ENCODE measurements around the gene SF3B3.
"Not testable (repeated sequence)": the region's sequence is repeated elsewhere in the genome, so short reads cannot be mapped to it uniquely, and the experiment has no call there.

The SF3B3 gene

DNA sequence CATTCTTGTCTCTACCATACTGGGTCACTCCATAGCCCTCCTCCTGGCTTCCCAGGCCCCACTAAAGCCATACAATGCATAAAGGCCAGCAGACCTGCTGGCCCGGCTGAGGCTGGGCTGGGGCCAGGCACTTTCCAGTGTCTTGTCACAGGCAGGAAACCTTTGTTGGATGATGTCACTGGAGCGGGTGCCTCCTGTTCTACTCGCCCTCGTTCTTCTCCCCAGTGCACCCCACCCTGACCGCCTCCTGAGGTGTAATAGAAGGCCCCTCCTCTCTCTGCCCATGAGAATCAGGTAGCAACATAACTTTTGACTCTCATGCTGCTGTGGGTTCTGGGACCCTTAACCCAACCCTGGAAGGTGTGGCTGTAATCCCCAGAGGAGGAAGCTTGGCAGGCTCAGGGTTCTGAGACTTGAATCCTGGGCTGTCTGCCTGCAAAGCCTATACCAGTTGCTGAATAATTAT lies 68.5 kb downstream of the SF3B3 start:
- DNase-seq = no peak

GRCh38 chr16:70593544-70593943 lies 69.9 kb downstream of the SF3B3 start:
- no peak for DNase-seq

- no peak for DNase-seq
Measured at GRCh38 chr16:70594569-70594968, 71.0 kb downstream of the SF3B3 start.

DNA sequence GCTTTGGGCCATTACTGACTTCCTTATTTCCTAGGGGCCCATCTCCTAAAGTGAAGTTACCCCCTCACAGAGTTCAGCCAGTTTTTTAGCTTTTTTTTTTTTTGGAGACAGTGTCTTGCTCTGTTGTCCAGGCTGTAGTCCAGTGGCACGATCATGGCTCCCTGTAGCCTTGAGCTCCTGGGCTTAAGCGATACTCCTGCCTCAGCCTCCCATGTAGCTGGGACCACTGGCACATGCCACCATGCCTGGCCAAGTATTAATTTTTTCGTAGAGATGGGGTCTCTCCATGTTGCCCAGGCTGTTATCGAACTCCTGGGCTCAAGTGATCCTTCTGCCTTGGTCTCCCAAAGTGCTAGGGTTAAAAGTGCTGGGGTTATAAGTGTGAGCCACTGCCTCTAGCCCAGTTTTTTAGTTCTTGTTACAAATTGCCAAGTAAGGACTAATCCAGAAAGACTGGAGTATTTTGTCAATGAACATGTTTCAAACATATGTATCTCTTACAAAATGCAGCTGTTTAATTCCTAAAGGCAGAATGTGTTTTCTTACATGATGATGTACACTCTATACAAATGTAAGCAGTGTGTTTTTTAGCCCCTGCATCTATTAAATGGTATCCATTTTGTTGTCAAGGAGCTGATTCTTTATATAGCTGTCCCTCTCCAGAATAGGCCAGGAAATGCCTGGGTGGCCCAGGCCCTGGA lies 73.7 kb downstream of the SF3B3 start:
- DNase-seq = no peak

DNA sequence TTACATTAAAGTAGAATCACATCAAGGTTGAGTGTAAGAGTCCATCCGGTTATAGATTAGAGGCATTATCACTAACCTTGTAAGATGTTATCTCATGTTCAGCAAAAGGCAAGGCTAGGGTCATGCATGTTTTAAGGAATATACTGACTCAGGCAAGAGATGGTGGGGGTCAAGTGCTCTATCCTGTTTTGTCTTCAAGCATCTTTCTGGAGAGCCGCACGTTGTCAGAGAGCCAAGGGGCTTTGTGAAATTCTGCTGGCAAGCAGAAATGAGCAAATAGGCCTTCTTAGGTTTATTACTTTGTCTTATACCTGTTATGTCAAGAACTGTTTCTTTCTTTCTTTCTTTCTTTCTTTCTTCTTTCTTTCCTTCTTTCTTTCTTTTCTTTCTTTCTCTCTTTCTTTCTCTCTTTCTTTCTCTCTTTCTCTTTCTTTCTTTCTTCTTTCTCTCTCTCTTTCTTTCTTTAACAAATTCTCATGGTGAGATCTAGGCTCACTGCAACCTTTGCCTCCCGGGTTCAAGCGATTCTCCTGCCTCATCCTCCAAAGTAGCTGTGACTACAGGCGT lies 75.4 kb downstream of the SF3B3 start:
- DNase-seq = no peak

DNA sequence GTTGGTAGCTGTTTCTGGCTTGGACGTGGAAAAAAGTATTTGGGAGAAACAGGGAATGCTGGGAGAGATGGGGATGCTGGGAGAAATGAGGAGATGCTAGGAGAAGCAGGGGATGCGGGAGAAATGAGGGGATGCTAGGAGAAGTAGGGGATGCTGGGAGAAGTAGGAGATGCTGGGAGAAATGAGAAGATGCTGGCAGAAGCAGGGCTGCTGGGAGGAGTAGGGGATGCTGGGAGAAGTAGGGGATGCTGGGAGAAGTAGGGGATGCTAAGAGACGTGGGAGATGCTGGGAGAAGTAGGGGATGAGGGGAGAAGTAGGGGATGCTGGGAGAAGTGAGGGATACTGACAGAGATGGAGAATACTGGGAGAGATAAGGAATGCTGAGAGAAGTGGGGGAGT lies 77.1 kb downstream of the SF3B3 start:
- no peak for DNase-seq

- no peak for DNase-seq
Measured at GRCh38 chr16:70601576-70602575, 78.3 kb downstream of the SF3B3 start.

DNA sequence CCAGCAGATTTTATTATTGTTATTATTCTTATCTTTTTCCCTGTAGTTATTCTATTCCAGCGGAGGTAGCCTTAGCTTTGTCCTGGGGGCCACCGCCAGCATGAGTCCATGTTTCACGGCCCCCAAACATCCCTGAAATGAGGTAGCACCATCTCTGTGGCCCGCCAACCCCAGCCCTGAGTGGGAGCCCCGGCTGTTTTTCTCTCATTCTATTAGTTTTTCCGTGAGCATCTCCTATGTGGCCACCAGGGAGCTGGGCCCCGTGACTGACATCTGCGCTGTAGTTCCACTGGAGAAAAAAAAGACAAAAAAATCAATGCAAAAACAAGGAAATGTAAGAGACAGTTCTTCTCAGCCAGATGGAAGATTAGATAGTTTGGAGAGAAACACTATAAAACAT lies 79.2 kb downstream of the SF3B3 start:
- DNase-seq = no peak

- DNase-seq = no peak
Measured at GRCh38 chr16:70604407-70605282, 81.0 kb downstream of the SF3B3 start.

DNA sequence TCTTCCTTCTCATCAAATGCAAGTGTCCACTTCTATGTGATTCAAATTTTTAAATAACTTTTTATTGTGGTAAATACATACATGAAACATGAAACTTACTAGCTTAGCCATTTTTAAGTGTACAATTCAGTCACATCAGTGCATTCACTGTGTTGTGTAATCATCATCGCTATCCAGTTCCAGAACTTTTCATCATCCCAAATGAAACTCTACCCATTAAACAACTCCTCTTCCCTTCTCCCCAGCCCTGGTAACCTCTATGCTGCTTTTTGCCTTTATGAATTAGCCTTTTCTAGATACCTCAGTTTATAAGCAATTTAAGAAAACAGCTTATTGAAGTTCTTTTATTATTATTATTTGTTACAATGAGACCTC lies 81.7 kb downstream of the SF3B3 start:
- DNase-seq = no peak

GRCh38 chr16:70608521-70608920 lies 84.9 kb downstream of the SF3B3 start:
- no peak for DNase-seq

GRCh38 chr16:70610273-70611223 lies 86.9 kb downstream of the SF3B3 start:
- DNase-seq = no peak

DNA sequence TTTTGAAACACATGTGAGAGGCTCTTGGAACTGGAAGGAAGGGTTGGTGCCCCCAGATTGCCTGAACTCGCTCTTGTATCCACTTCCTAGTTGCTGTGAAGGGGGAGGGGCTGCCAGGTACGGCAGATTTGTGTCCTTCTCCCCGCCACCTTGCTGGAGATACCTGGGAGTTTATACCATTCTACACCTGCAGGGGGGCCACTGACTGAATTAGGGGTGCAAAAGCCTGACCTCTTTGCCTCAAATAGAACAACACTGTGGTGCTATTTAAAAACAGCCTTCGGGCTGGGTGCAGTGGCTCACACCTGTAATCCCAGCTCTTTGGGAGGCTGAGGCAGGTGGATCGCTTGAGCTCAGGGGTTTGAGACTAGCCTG lies 87.6 kb downstream of the SF3B3 start:
- DNase-seq = no peak

DNA sequence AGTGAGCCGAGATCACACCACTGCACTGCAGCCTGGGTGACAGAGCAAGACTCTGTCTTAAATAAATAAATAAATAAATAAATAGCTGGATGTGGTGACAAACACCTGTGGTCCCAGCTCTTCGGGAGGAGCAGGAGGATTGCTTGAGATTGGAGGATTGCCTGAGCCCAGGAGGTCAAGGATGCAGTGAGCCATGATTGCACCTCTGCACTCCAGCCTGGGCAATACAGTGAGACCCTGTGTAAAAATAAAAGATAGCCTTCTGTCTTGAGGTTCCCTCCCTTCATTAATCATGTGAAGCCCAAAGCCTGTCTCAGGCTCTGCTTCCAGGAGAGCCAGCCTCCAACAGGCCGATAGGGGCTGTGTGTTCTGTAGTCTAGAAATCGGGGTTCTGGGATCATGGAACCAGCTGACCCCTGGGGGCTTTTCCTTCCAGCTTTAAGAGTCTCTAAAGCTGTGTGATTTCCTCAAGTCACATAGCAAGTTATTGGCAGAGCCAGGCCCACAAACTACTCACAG lies 88.2 kb downstream of the SF3B3 start:
- DNase-seq = no peak

GRCh38 chr16:70612931-70613330 lies 89.3 kb downstream of the SF3B3 start:
- no peak for DNase-seq

- no peak for DNase-seq
Measured at GRCh38 chr16:70614208-70614951, 90.8 kb downstream of the SF3B3 start.

DNA sequence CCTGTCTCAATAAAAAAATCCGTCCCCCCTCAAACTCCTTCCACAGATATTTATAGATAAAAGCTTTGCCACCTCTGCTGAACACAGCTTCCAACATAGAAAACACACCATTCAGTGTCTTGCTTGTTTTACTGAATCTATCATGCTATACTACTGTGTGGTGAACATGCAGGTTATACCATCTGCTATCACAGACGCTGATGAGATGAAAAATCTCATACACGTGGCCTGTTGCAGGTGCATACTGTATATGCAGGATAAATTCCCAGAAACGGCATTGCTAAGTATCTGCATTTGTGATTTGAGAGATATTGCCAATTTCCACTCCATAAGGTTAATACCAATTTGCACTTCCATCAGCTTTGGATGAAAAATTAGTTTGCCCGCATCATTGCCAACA lies 92.3 kb downstream of the SF3B3 start:
- no peak for DNase-seq

DNA sequence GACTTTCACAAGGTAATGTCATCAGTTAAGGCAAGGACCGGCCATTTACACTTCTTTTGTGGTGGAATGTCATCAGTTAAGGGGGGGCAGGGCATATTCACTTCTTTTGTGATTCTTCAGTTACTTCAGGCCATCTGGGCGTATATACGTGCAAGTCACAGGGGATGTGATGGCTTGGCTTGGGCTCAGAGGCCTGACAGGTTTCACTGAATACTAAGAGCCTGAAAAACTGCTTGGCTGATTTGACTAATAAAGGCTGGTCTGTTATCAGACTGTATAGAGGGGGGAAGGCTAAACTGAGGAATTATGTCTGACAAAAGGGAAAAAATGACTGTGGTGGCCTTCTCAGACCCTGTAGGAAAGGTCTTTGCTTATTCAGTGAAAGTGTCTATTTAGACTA lies 98.2 kb downstream of the SF3B3 start:
- DNase-seq = not testable (repeated sequence)

All from cortex of kidney (tissue), 1 donor.